ENCODE data around the gene DPPA5. TPM values are rescaled to one million over a fixed set of nuclear protein-coding genes. Genes with fewer than 3 reads are reported as not detected.

Gene DPPA5, protein sequence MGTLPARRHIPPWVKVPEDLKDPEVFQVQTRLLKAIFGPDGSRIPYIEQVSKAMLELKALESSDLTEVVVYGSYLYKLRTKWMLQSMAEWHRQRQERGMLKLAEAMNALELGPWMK
- total RNA-seq = not detected

GRCh38 chr6:73353636-73354593 lies at the start of gene DPPA5:
Gene DPPA5 (minus strand): TSS chr6:73354276. CDS start chr6:73354225, 51 bp downstream.

GRCh38 chr6:73394577-73395354 lies 40.7 kb upstream of the DPPA5 start, which contains the start of gene DDX43:
Gene DDX43 (plus strand): TSS chr6:73394828. CDS start chr6:73394906, 78 bp downstream.

GRCh38 chr6:73369563-73369962 lies 15.5 kb upstream of the DPPA5 start, which contains the start of gene OOEP:
Gene OOEP (minus strand): TSS chr6:73369897. CDS start chr6:73369792, 105 bp downstream.

DNA sequence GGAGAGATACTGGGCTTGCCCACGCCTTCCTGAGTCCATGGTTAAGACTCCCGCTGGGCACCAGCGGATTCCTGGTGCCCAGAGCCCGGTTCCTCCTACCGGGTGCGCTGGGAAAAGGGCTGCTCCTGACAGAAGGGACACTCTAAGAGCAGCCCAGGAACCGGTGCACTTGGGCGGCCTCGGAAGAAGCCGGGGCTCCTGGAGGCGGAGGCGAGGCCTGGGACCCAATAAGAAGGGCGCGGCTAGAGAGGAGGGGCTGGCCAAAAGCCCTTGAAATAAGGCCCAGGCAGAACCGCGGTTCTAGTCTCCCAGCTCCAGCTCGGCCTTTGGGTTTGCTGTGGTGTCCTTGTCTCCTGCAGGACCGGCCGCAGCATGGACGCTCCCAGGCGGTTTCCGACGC lies 8.3 kb upstream of the DPPA5 start, which contains the start of gene KHDC3L:
TSS of gene KHDC3L (plus strand) at position 301 of the 400 bp plus-strand sequence. CDS start at position 373, 72 bp downstream.

Small RNA genes within 50 kb of the gene (small RNA-seq; reads per million reads assigned to genes)
- 0.09 reads per million for gene RPL39P3 (ENCODE audit: low replicate concordance)

Other genes with a start within 250 kb of the DPPA5 start
- gene KHDC1L, start 128.8 kb downstream of the DPPA5 start, total RNA-seq = not detected
- 5.6 TPM for gene KHDC1, start 91.1 kb downstream of the DPPA5 start, total RNA-seq
- not detected for gene KHDC3L, start 8.4 kb upstream of the DPPA5 start, total RNA-seq
- not detected for gene OOEP, start 15.6 kb upstream of the DPPA5 start, total RNA-seq
- gene DDX43, start 40.6 kb upstream of the DPPA5 start, total RNA-seq = 0.31 TPM
- 1.6 TPM for gene CGAS, start 98.0 kb upstream of the DPPA5 start, total RNA-seq
- 29.7 TPM for gene MTO1, start 107.5 kb upstream of the DPPA5 start, total RNA-seq
- 10,580 TPM for gene EEF1A1, start 166.8 kb upstream of the DPPA5 start, total RNA-seq

All from parietal lobe (tissue), 2 donors.